ENCODE results near the gene TRAPPC5.

DNA sequence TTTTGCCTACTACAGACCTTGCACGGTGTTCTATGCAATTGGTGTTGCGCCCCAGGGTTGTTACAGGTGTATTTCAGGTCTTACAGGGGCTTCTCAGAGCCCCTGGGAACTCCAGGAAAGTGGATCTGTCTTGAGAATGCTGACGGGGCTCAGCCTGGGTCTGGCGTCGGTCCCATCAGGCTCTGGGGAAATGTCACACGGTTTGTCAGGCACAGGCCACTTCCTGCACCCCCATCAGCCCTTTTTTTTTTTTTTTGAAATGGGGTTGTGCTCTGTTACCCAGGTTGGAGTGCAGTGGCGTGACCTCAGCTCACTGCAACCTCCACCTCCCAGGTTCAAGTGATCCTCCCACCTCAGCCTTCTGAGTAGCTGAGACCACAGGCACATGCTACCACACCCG lies 38.0 kb downstream of the TRAPPC5 start:
- TF ChIP-seq EP300 (IDR thresholded peaks at IDR 0.05; ENCODE audit: borderline replicate concordance in 1 of 2, low read depth in 1 of 2, low read length in 1 of 2) (no peak), USF2 (IDR thresholded peaks at IDR 0.05; ENCODE audit: borderline replicate concordance, low read depth, low read length) (no peak), GATA2 (CRISPR knock-in tag; IDR thresholded peaks at IDR 0.05) (no peak), FOXM1 (IDR thresholded peaks at IDR 0.05; ENCODE audit: low read depth) (no peak), CHD2 (IDR thresholded peaks at IDR 0.05; ENCODE audit: low read length, partially characterized antibody) (no peak), EZH2phosphoT487 (IDR thresholded peaks at IDR 0.05; ENCODE audit: borderline replicate concordance, low read depth) (no peak)
- TF ChIP-seq, protein P1, sequence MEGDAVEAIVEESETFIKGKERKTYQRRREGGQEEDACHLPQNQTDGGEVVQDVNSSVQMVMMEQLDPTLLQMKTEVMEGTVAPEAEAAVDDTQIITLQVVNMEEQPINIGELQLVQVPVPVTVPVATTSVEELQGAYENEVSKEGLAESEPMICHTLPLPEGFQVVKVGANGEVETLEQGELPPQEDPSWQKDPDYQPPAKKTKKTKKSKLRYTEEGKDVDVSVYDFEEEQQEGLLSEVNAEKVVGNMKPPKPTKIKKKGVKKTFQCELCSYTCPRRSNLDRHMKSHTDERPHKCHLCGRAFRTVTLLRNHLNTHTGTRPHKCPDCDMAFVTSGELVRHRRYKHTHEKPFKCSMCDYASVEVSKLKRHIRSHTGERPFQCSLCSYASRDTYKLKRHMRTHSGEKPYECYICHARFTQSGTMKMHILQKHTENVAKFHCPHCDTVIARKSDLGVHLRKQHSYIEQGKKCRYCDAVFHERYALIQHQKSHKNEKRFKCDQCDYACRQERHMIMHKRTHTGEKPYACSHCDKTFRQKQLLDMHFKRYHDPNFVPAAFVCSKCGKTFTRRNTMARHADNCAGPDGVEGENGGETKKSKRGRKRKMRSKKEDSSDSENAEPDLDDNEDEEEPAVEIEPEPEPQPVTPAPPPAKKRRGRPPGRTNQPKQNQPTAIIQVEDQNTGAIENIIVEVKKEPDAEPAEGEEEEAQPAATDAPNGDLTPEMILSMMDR (IDR thresholded peaks at IDR 0.05): no peak
